ENCODE data around the gene ITGA1. TPM values are rescaled to one million over a fixed set of nuclear protein-coding genes. Genes with fewer than 3 reads are reported as not detected.

Gene ITGA1
- total RNA-seq, 1 experiment from 2014 or later: 4.0 TPM

DNA sequence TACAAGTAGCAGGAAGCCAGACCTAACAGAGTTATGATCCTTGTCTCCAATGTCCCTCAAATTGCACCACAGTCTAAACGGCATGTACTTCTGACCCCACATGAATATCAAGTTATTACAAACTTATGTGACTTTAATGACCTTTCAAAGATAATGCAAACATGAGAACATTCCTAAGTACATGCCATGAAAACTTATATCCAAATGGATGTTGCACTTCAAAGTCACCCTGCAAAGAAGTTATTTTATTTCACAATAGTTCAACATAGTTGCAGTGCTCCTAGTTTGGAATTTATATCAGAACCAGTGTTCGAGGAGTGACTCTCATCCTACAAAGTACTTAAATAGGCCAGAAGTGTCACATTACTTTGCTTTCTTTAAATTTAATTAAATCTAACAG lies 41.2 kb upstream of the ITGA1 start:
- Histone ChIP-seq H3K9me3 (ENCODE audit: insufficient read depth, low read depth) (no peaks in the 10 kb centered on the region), H4K20me1 (ENCODE audit: insufficient read depth) (no peaks in the 10 kb centered on the region), H3K9me2 (ENCODE audit: insufficient read depth) (no peaks in the 10 kb centered on the region), H3K4me2 (no peak overlapping the region), H3K4me3 (no peak overlapping the region), H3K36me3 (ENCODE audit: low read depth) (no peaks in the 10 kb centered on the region), H3K27me3 (ENCODE audit: insufficient read depth, low read depth) (no peaks in the 10 kb centered on the region), H2AFZ (no peak overlapping the region), H3F3A (ENCODE audit: insufficient read depth, low read depth) (no peaks in the 10 kb centered on the region), H3K27ac (no peak overlapping the region), H3K4me1 (replicated peaks; ENCODE audit: insufficient read depth) (no peaks in the 10 kb centered on the region), H3K79me2 (ENCODE audit: low read depth) (no peaks in the 10 kb centered on the region)
- TF ChIP-seq, protein P1, sequence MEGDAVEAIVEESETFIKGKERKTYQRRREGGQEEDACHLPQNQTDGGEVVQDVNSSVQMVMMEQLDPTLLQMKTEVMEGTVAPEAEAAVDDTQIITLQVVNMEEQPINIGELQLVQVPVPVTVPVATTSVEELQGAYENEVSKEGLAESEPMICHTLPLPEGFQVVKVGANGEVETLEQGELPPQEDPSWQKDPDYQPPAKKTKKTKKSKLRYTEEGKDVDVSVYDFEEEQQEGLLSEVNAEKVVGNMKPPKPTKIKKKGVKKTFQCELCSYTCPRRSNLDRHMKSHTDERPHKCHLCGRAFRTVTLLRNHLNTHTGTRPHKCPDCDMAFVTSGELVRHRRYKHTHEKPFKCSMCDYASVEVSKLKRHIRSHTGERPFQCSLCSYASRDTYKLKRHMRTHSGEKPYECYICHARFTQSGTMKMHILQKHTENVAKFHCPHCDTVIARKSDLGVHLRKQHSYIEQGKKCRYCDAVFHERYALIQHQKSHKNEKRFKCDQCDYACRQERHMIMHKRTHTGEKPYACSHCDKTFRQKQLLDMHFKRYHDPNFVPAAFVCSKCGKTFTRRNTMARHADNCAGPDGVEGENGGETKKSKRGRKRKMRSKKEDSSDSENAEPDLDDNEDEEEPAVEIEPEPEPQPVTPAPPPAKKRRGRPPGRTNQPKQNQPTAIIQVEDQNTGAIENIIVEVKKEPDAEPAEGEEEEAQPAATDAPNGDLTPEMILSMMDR (conservative IDR thresholded peaks at IDR 0.05): no peak
- no peak for TF ChIP-seq EZH2 (IDR thresholded peaks at IDR 0.05; ENCODE audit: low read depth)
- ChIA-PET POLR2A (ENCODE audit: unreplicated experiment) (no interaction called here), CTCF (no interaction called here)
- DNase-seq: no peak
- no TSS peak for BruUV-seq (replicated peaks)
- intact Hi-C loops (cut with micrococcal nuclease; ENCODE audit: unreplicated experiment): no loop called here

DNA sequence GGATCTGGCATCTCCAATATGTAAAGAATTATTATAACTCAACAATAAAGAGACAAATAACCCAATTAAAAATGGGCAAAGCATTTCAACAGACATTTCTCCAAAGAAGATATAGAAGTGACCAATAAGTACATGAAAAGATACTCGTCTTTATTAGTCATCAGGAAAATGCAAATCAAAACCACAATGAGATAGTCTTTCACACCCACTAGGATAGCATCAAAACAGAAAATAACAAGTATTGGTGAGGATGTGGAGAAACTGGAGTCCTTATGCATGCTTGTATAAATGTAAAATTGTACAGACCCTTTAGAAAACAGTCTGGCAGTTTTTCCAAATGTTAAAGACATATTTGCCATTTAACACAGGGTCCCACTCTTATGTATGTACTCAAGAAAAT lies 39.1 kb upstream of the ITGA1 start:
- H3K9me2 ChIP-seq (ENCODE audit: insufficient read depth): no peaks in the 10 kb centered on the region
- TF ChIP-seq EZH2 (IDR thresholded peaks at IDR 0.05; ENCODE audit: low read depth): no peak
- TF ChIP-seq, protein P1 (conservative IDR thresholded peaks at IDR 0.05): no peak
- CTCF ChIA-PET: no interaction called here
- no peak overlapping the region for H3K4me3 ChIP-seq
- H4K20me1 ChIP-seq (ENCODE audit: insufficient read depth): no peaks in the 10 kb centered on the region
- H3K27me3 ChIP-seq (ENCODE audit: insufficient read depth, low read depth): no peaks in the 10 kb centered on the region
- no peak overlapping the region for H3K4me2 ChIP-seq
- no peak for DNase-seq
- H3F3A ChIP-seq (ENCODE audit: insufficient read depth, low read depth): no peaks in the 10 kb centered on the region
- intact Hi-C loops (cut with micrococcal nuclease; ENCODE audit: unreplicated experiment): no loop called here
- no peak overlapping the region for H2AFZ ChIP-seq
- no peaks in the 10 kb centered on the region for H3K36me3 ChIP-seq (ENCODE audit: low read depth)
- POLR2A ChIA-PET (ENCODE audit: unreplicated experiment): no interaction called here
- H3K4me1 ChIP-seq (replicated peaks; ENCODE audit: insufficient read depth): no peaks in the 10 kb centered on the region
- H3K27ac ChIP-seq: no peak overlapping the region
- no TSS peak for BruUV-seq (replicated peaks)
- H3K79me2 ChIP-seq (ENCODE audit: low read depth): no peaks in the 10 kb centered on the region
- no peaks in the 10 kb centered on the region for H3K9me3 ChIP-seq (ENCODE audit: insufficient read depth, low read depth)

DNA sequence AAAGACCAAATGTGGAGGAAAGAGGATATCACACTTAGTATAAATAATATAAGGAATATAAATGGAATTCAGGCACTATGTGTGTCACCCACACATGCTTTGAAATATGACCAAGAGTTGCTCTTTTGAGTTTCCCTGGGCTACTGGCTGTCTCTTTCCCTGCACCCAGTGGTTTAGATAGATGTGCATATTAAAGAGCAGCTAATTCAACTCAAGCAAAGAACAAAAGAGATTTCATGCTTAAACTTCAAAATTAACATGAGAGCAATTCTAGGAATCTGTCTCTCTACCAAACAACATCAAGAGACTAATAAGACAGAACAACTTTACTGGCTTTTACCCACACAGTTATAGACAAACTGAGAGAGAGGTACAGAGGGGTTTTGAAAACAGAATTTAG lies 38.0 kb upstream of the ITGA1 start:
- ChIA-PET POLR2A (ENCODE audit: unreplicated experiment) (no interaction called here), CTCF (no interaction called here)

More for the DNA sequence above, 38.0 kb upstream of the ITGA1 start:
- no peaks in the 10 kb centered on the region for H3K9me3 ChIP-seq (ENCODE audit: insufficient read depth, low read depth)
- no TSS peak for BruUV-seq (replicated peaks)
- no peaks in the 10 kb centered on the region for H3K9me2 ChIP-seq (ENCODE audit: insufficient read depth)
- H3K79me2 ChIP-seq (ENCODE audit: low read depth): no peaks in the 10 kb centered on the region
- H2AFZ ChIP-seq: no peak overlapping the region
- DNase-seq: no peak
- intact Hi-C loops (cut with micrococcal nuclease; ENCODE audit: unreplicated experiment): no loop called here
- no peak overlapping the region for H3K4me3 ChIP-seq
- H3F3A ChIP-seq (ENCODE audit: insufficient read depth, low read depth): no peaks in the 10 kb centered on the region
- H3K4me1 ChIP-seq (replicated peaks; ENCODE audit: insufficient read depth): no peaks in the 10 kb centered on the region
- H3K27me3 ChIP-seq (ENCODE audit: insufficient read depth, low read depth): no peaks in the 10 kb centered on the region
- TF ChIP-seq EZH2 (IDR thresholded peaks at IDR 0.05; ENCODE audit: low read depth): no peak
- TF ChIP-seq, protein P1 (conservative IDR thresholded peaks at IDR 0.05): no peak
- H3K4me2 ChIP-seq: no peak overlapping the region
- H4K20me1 ChIP-seq (ENCODE audit: insufficient read depth): no peaks in the 10 kb centered on the region
- H3K27ac ChIP-seq: no peak overlapping the region
- no peaks in the 10 kb centered on the region for H3K36me3 ChIP-seq (ENCODE audit: low read depth)
